Measurements from ENCODE around the gene WSB1. TPM values are rescaled to one million over a fixed set of nuclear protein-coding genes. Genes with fewer than 3 reads are reported as not detected.
A peak's percentile ranks its signal among the peaks of the same experiment; 100 is the strongest.

The WSB1 gene
- polyA plus RNA-seq, 2 of the 4 experiments (the other 2 are of a cell fraction), result 46.0 to 111 TPM

- no peak for TF ChIP-seq BCL3 (IDR thresholded peaks at IDR 0.05)
- TF ChIP-seq, protein P1, sequence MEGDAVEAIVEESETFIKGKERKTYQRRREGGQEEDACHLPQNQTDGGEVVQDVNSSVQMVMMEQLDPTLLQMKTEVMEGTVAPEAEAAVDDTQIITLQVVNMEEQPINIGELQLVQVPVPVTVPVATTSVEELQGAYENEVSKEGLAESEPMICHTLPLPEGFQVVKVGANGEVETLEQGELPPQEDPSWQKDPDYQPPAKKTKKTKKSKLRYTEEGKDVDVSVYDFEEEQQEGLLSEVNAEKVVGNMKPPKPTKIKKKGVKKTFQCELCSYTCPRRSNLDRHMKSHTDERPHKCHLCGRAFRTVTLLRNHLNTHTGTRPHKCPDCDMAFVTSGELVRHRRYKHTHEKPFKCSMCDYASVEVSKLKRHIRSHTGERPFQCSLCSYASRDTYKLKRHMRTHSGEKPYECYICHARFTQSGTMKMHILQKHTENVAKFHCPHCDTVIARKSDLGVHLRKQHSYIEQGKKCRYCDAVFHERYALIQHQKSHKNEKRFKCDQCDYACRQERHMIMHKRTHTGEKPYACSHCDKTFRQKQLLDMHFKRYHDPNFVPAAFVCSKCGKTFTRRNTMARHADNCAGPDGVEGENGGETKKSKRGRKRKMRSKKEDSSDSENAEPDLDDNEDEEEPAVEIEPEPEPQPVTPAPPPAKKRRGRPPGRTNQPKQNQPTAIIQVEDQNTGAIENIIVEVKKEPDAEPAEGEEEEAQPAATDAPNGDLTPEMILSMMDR (IDR thresholded peaks at IDR 0.05), result peak; percentile 87
- peak; percentile 44; the same call in 1 of the 2 replicates for TF ChIP-seq MAX (IDR thresholded peaks at IDR 0.05)
- TF ChIP-seq RARB (CRISPR knock-in tag; IDR thresholded peaks at IDR 0.05), result no peak
- no peak for TF ChIP-seq ZSCAN20 (CRISPR knock-in tag; IDR thresholded peaks at IDR 0.05)
- no peak for TF ChIP-seq MYC (IDR thresholded peaks at IDR 0.05; ENCODE audit: borderline replicate concordance, low read length)
- no peak for TF ChIP-seq POLR2A (IDR thresholded peaks at IDR 0.05; ENCODE audit: low read length)
- no peak for TF ChIP-seq ZFP36 (IDR thresholded peaks at IDR 0.05; ENCODE audit: borderline replicate concordance, partially characterized antibody)
- no peak for TF ChIP-seq FOSL2 (IDR thresholded peaks at IDR 0.05)
- 0 out of 2 replicates have a peak, but pooled peaks have one; percentile 13 for TF ChIP-seq FOSL2 (CRISPR knock-in tag; IDR thresholded peaks at IDR 0.05)
- no peak for TF ChIP-seq TP53 (CRISPR knock-in tag; IDR thresholded peaks at IDR 0.05)
Measured at GRCh38 chr17:27245230-27245696, 48.7 kb upstream of the WSB1 start (continued).

- FAIRE-seq, result no peak
Measured at GRCh38 chr17:27246537-27246936, 47.4 kb upstream of the WSB1 start.

More at GRCh38 chr17:27246537-27246936, 47.4 kb upstream of the WSB1 start:
- Histone ChIP-seq H3K9me3 (peaks cover 17% of the 10 kb centered on the region; the same call in 2 of the 3 replicates), H3K27ac (peak overlapping the region; percentile 72 to 85), H3K4me1 (peaks cover 52% of the 10 kb centered on the region), H3K4me3 (no peak overlapping the region), H3K4me2 (peak overlapping the region; percentile 66)
- ATAC-seq, result no peak
- no peak for DNase-seq (ENCODE audit: low read depth in 1 of 2, low spot score in 1 of 2)
- ChIA-PET CTCF (interaction anchor here (0.6 to 4.9 kb wide), 16 partner anchors 9 to 510 kb away, joined by 3 to 100 read pairs (median 4); partner anchors contain the start of gene WSB1), POLR2A (interaction anchor here (0.7 to 3.9 kb wide), 2 partner anchors 48 to 86 kb away, joined by 3 to 57 read pairs; partner anchors contain the start of gene WSB1)
- TF ChIP-seq ZNF302 (CRISPR knock-in tag; IDR thresholded peaks at IDR 0.05), result no peak
- TF ChIP-seq ELK1 (IDR thresholded peaks at IDR 0.05; ENCODE audit: low read depth, low read length), result no peak
- TF ChIP-seq FOXS1 (CRISPR knock-in tag; IDR thresholded peaks at IDR 0.05), result no peak
- no peak for TF ChIP-seq MAFK (IDR thresholded peaks at IDR 0.05; ENCODE audit: partially characterized antibody)
- TF ChIP-seq FOSL2 (IDR thresholded peaks at IDR 0.05), result no peak
- TF ChIP-seq FOSL2 (CRISPR knock-in tag; IDR thresholded peaks at IDR 0.05), result no peak
- no peak for TF ChIP-seq SREBF2 (IDR thresholded peaks at IDR 0.05)
- no peak for TF ChIP-seq CBX8 (IDR thresholded peaks at IDR 0.05)
- no peak for TF ChIP-seq MAZ (IDR thresholded peaks at IDR 0.05; ENCODE audit: borderline replicate concordance, low read depth, low read length)
- TF ChIP-seq ATOH8 (CRISPR knock-in tag; IDR thresholded peaks at IDR 0.05; ENCODE audit: low read depth), result no peak
- TF ChIP-seq, protein P1 (IDR thresholded peaks at IDR 0.05), result no peak
- no peak for TF ChIP-seq CHD2 (IDR thresholded peaks at IDR 0.05; ENCODE audit: low read length, partially characterized antibody)
- no peak for TF ChIP-seq HDAC2 (IDR thresholded peaks at IDR 0.05)
- no peak for TF ChIP-seq HOXA7 (CRISPR knock-in tag; IDR thresholded peaks at IDR 0.05)
- TF ChIP-seq REST (IDR thresholded peaks at IDR 0.05), result no peak
- no peak for TF ChIP-seq HEYL (CRISPR knock-in tag; IDR thresholded peaks at IDR 0.05)
- TF ChIP-seq ZC3H11A (IDR thresholded peaks at IDR 0.05), result no peak
- TF ChIP-seq EHMT2 (IDR thresholded peaks at IDR 0.05; ENCODE audit: low read depth), result no peak
- TF ChIP-seq EHF (CRISPR knock-in tag; IDR thresholded peaks at IDR 0.05), result no peak
- TF ChIP-seq BCL3 (IDR thresholded peaks at IDR 0.05), result no peak
